Peyer's patch (tissue), 4 donors: ENCODE measurements around the gene RAB8A. TPM values are rescaled to one million over a fixed set of nuclear protein-coding genes. Genes with fewer than 3 reads are reported as not detected.

Source experiments
- DNase-seq, 3 donors: peaks; one replicate each; pipeline ENCODE4 v3.0.0-alpha.2; 2017 to 2019
- H3K27ac ChIP-seq, 4 donors: fragments of 200-600 bp; sonication (generic); one replicate each; pipeline ENCODE4 v1.5.1; 2016 to 2019
- H3K27me3 ChIP-seq, 2 donors: fragments of 200-600 bp; sonication (generic); one replicate each; pipeline ENCODE4 v1.5.1; 2019
- H3K36me3 ChIP-seq, 3 donors: fragments of 200-600 bp; sonication (generic); one replicate each; pipeline ENCODE4 v1.5.1; 2016 to 2019
- H3K4me1 ChIP-seq, 4 donors: fragments of 200-600 bp; sonication (generic); one replicate each; pipeline ENCODE4 v1.5.1; 2016 to 2019
- H3K4me3 ChIP-seq, 4 donors: fragments of 200-600 bp; sonication (generic); 1 replicate in 3 of 4; 2 replicates in 1 of 4; pipeline ENCODE4 v1.5.1; 2016 to 2019; ENCODE audit warnings: mild to moderate bottlenecking in 1 of 4
- H3K9me3 ChIP-seq, 4 donors: fragments of 200-600 bp; sonication (generic); one replicate each; pipeline ENCODE4 v1.5.1; 2016 to 2019; ENCODE audit warnings: mild to moderate bottlenecking in 1 of 4
- CTCF ChIP-seq, 6 experiments: fragments of 450-650 bp in 4 of 6; fragments of 200-600 bp in 2 of 6; sonication (generic) in 1 of 6; IDR thresholded peaks; one replicate each; pipeline ENCODE4 v1.5.1; 2017 to 2019; ENCODE audit warnings: antibody characterized with exemption in 6 of 6, mild to moderate bottlenecking in 3 of 6, moderate library complexity in 1 of 6
- POLR2A ChIP-seq, 2 donors: fragments of 450-650 bp; IDR thresholded peaks; one replicate each; pipeline ENCODE4 v1.5.1; 2017; ENCODE audit warnings: antibody characterized with exemption in 2 of 2, mild to moderate bottlenecking in 2 of 2, moderate library complexity in 2 of 2
- total RNA-seq, 4 donors: library from RNA; depleted of rRNA; stranded (reverse); fragments of >200 nt; gene quantifications; one replicate each; pipeline ENCODE4 v1.1.0, GENCODE V29; 2016

Gene RAB8A
- total RNA-seq, 4 donors from 2014 or later, result 53.6 to 138 (median 113) TPM

GRCh38 chr19:16160943-16161560, 49.4 kb downstream of the RAB8A start:
- no peak for TF ChIP-seq POLR2A (IDR thresholded peaks at IDR 0.05)
- no peak for TF ChIP-seq CTCF (IDR thresholded peaks at IDR 0.05)
- Histone ChIP-seq H3K9me3 (no peaks in the 10 kb centered on the region), H3K36me3 (peaks cover 0 to 14% (median 0%) of the 10 kb centered on the region in 3 donors), H3K4me1 (no peaks in the 10 kb centered on the region), H3K27me3 (no peaks in the 10 kb centered on the region), H3K4me3 (no peak overlapping the region), H3K27ac (no peak overlapping the region)
- no peak for DNase-seq

GRCh38 chr19:16161840-16162239, 50.2 kb downstream of the RAB8A start:
- Histone ChIP-seq H3K4me3 (no peak overlapping the region), H3K4me1 (no peaks in the 10 kb centered on the region), H3K27me3 (no peaks in the 10 kb centered on the region), H3K27ac (no peak overlapping the region), H3K9me3 (no peaks in the 10 kb centered on the region), H3K36me3 (peaks cover 0 to 6% (median 0%) of the 10 kb centered on the region in 3 donors)
- TF ChIP-seq POLR2A (IDR thresholded peaks at IDR 0.05), result no peak
- no peak for TF ChIP-seq CTCF (IDR thresholded peaks at IDR 0.05)
- DNase-seq, result no peak

GRCh38 chr19:16164222-16164890, 52.7 kb downstream of the RAB8A start:
- DNase-seq, result peak in 2 of 3 donors; percentile 60 to 73
- peak overlapping the region in 1 of 4 donors; percentile 37 for H3K27ac ChIP-seq
- TF ChIP-seq CTCF (IDR thresholded peaks at IDR 0.05) (peak in 1 of 6 experiments; percentile 7), POLR2A (IDR thresholded peaks at IDR 0.05) (no peak)

GRCh38 chr19:16166417-16166816, 54.7 kb downstream of the RAB8A start:
- no peaks in the 10 kb centered on the region for H3K4me1 ChIP-seq

More at GRCh38 chr19:16164222-16164890, 52.7 kb downstream of the RAB8A start:
- Histone ChIP-seq H3K4me3 (no peak overlapping the region), H3K36me3 (no peaks in the 10 kb centered on the region), H3K9me3 (no peaks in the 10 kb centered on the region), H3K4me1 (no peaks in the 10 kb centered on the region), H3K27me3 (no peaks in the 10 kb centered on the region)

GRCh38 chr19:16167055-16167454, 55.4 kb downstream of the RAB8A start:
- H3K4me3 ChIP-seq, result no peak overlapping the region
- no peaks in the 10 kb centered on the region for H3K4me1 ChIP-seq
- no peak for DNase-seq
- H3K9me3 ChIP-seq, result no peaks in the 10 kb centered on the region
- H3K36me3 ChIP-seq, result no peaks in the 10 kb centered on the region
- no peaks in the 10 kb centered on the region for H3K27me3 ChIP-seq
- H3K27ac ChIP-seq, result no peak overlapping the region
- TF ChIP-seq POLR2A (IDR thresholded peaks at IDR 0.05) (no peak), CTCF (IDR thresholded peaks at IDR 0.05) (no peak)

More at GRCh38 chr19:16166417-16166816, 54.7 kb downstream of the RAB8A start:
- no peaks in the 10 kb centered on the region for H3K27me3 ChIP-seq
- no peaks in the 10 kb centered on the region for H3K36me3 ChIP-seq
- H3K9me3 ChIP-seq, result no peaks in the 10 kb centered on the region
- H3K27ac ChIP-seq, result no peak overlapping the region
- DNase-seq, result no peak
- H3K4me3 ChIP-seq, result no peak overlapping the region
- TF ChIP-seq POLR2A (IDR thresholded peaks at IDR 0.05) (no peak), CTCF (IDR thresholded peaks at IDR 0.05) (no peak)
